ENCODE measurements around the gene ZMAT5.

- no peak for TF ChIP-seq ZBTB12 (CRISPR knock-in tag; IDR thresholded peaks at IDR 0.05)
- TF ChIP-seq ZNF239 (CRISPR knock-in tag; IDR thresholded peaks at IDR 0.05), result no peak
- no peak for TF ChIP-seq USF1 (CRISPR knock-in tag; IDR thresholded peaks at IDR 0.05)
- TF ChIP-seq ZNF436 (CRISPR knock-in tag; IDR thresholded peaks at IDR 0.05), result no peak
- TF ChIP-seq SMC3 (conservative IDR thresholded peaks at IDR 0.05; ENCODE audit: insufficient read depth, low read depth, low read length), result no peak
- TF ChIP-seq RFX5 (IDR thresholded peaks at IDR 0.05; ENCODE audit: low read depth, low read length), result no peak
Observed at GRCh38 chr22:29707010-29707409, 59.8 kb downstream of the ZMAT5 start.
